Measurements from ENCODE around the gene SHROOM2. TPM values are rescaled to one million over a fixed set of nuclear protein-coding genes. Genes with fewer than 3 reads are reported as not detected.

The SHROOM2 gene
- total RNA-seq, 4 donors from 2014 or later: 7.8 to 13.2 (median 11.2) TPM

DNA sequence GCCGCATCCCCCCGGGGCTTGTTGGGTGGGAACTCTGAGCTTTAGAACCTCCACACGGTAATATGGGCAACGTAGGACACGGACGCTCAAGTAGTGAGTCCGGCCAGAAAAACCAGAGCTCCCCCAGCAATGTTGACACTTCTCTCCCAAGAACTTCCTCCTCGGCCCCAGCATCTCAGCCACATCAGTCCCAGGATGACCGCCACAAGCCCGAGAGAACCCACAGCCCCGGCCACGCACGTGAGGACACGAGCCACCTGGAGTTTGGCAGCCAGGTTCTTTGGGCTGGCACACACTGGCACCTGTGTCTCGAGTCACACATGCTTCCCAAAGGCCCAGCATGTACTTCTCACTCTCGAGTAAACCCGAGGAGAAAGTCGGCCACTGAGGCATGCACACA lies 197.2 kb downstream of the SHROOM2 start:
- whole genome bisulfite sequencing, 2 donors: 85 to 100% methylated on average over 1 to 8 of the region's 18 CpGs

DNA sequence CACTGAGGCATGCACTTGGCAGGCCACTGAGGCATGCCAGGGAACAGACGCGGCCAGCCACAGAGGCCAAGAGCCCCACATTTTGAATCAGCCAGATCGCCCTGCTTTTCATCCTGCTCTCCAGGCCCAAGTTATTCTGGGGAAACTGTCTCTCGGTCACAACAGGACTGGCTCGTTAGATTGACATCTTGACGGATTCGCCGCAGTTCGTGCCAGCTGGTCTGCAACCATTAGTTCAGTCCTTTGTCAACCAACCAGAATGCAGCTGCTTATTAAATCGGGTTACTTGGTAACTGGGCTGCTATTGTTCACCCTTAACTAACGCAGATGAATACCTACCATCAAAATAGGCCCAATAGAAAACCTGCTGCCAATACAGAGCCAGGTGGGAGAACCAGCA lies 197.6 kb downstream of the SHROOM2 start:
- H3K4me3 ChIP-seq: no peak overlapping the region
- H3K27me3 ChIP-seq: no peaks in the 10 kb centered on the region
- WGBS, 2 donors: 89 to 100% methylated on average over 2 to 11 of the region's 11 CpGs
- H3K36me3 ChIP-seq: no peaks in the 10 kb centered on the region
- no peak overlapping the region for H3K27ac ChIP-seq
- intact Hi-C loops (cut with DNase I): no loop called here
- no peaks in the 10 kb centered on the region for H3K9me3 ChIP-seq
- no peaks in the 10 kb centered on the region for H3K4me1 ChIP-seq
- TF ChIP-seq POLR2A (IDR thresholded peaks at IDR 0.05): no peak
- TF ChIP-seq, protein P1, sequence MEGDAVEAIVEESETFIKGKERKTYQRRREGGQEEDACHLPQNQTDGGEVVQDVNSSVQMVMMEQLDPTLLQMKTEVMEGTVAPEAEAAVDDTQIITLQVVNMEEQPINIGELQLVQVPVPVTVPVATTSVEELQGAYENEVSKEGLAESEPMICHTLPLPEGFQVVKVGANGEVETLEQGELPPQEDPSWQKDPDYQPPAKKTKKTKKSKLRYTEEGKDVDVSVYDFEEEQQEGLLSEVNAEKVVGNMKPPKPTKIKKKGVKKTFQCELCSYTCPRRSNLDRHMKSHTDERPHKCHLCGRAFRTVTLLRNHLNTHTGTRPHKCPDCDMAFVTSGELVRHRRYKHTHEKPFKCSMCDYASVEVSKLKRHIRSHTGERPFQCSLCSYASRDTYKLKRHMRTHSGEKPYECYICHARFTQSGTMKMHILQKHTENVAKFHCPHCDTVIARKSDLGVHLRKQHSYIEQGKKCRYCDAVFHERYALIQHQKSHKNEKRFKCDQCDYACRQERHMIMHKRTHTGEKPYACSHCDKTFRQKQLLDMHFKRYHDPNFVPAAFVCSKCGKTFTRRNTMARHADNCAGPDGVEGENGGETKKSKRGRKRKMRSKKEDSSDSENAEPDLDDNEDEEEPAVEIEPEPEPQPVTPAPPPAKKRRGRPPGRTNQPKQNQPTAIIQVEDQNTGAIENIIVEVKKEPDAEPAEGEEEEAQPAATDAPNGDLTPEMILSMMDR (IDR thresholded peaks at IDR 0.05): no peak
- DNase-seq: no peak

More for the DNA sequence above, 197.2 kb downstream of the SHROOM2 start:
- TF ChIP-seq, protein P1 (IDR thresholded peaks at IDR 0.05): no peak
- no peak for TF ChIP-seq POLR2A (IDR thresholded peaks at IDR 0.05)
- DNase-seq: no peak
- intact Hi-C loops (cut with DNase I): no loop called here
- Histone ChIP-seq H3K4me1 (no peaks in the 10 kb centered on the region), H3K4me3 (no peak overlapping the region), H3K27me3 (no peaks in the 10 kb centered on the region), H3K36me3 (no peaks in the 10 kb centered on the region), H3K9me3 (no peaks in the 10 kb centered on the region), H3K27ac (no peak overlapping the region)

DNA sequence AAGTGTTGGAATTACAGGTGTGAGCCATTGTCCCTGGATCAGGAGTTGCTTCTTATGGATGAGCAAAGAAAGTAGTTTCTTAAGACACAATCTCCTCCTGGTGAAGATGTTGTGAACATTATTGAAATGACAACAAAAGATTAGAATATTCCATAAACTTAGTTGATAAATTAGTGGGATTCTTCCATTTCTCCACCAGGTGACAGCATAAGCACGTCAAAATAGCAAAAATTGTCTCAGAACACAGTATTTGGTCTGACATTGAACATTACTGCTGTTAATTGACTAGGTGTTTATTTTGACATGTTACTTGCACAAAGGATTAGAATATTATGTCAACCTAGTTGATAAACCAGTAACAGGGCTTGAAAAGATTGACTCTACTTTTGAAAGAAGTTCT lies 202.5 kb downstream of the SHROOM2 start:
- Histone ChIP-seq H3K4me3 (no peak overlapping the region), H3K27me3 (no peaks in the 10 kb centered on the region), H3K36me3 (no peaks in the 10 kb centered on the region), H3K27ac (no peak overlapping the region), H3K4me1 (no peaks in the 10 kb centered on the region), H3K9me3 (no peaks in the 10 kb centered on the region)
- no peak for DNase-seq
- WGBS, 2 donors: 13 to 24% methylated on average over 1 of the region's 1 CpG
- intact Hi-C loops (cut with DNase I): no loop called here
- no peak for TF ChIP-seq POLR2A (IDR thresholded peaks at IDR 0.05)
- TF ChIP-seq, protein P1 (IDR thresholded peaks at IDR 0.05): peak in 5 of 6 experiments; percentile 14 to 53 (median 31)

DNA sequence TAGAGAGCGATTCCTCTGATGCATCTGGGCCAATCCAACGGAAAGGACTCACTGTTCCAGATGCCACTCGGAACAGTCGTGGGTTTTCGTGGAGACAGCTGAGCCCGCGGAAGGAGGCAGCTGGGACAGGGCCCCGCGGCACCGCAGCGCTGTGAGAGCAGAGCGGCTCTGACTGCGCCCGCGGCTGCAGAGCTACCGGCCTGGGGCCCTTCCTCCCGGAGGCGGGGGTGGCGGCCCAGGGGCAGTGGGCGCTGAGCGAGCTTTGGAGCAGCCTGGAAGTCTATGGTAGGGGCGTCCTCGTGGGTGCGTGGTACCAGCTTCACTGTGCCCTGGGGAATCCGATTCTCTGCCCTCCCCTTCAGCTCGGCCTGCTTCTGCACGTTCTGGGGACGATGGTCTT lies 205.8 kb downstream of the SHROOM2 start:
- Histone ChIP-seq H3K27me3 (no peaks in the 10 kb centered on the region), H3K9me3 (no peaks in the 10 kb centered on the region), H3K4me1 (peaks cover 0 to 4% (median 0%) of the 10 kb centered on the region in 3 donors), H3K4me3 (no peak overlapping the region), H3K36me3 (no peaks in the 10 kb centered on the region), H3K27ac (no peak overlapping the region)
- WGBS, 2 donors: 87% methylated on average over 3 of the region's 28 CpGs; no CpG with 5 or more reads in 1 of the 2 donors
- intact Hi-C loops (cut with DNase I): no loop called here
- DNase-seq: no peak
- TF ChIP-seq, protein P1 (IDR thresholded peaks at IDR 0.05): no peak
- no peak for TF ChIP-seq POLR2A (IDR thresholded peaks at IDR 0.05)

DNA sequence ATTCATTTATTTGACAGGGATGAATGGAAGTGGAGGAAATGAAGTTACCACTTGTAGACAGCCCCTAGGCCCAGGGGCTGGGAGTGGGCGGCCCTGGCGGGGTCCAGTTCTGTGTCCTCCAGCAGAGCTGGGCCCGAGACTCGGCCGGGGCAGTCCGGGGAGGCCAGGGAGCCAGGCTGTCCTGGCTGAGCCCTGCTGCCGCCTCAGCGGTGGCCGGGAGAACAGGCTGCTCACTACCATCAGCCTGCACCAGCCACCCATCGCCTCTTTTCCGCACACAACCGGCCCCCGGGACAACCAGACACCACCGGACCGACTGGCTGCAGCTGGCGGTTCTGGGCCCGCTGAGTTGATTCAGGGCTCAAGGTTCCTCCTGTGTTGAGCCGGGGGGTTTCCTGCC lies 206.5 kb downstream of the SHROOM2 start:
- Histone ChIP-seq H3K4me3 (no peak overlapping the region), H3K9me3 (no peaks in the 10 kb centered on the region), H3K27ac (no peak overlapping the region), H3K4me1 (peaks cover 0 to 4% (median 0%) of the 10 kb centered on the region in 3 donors), H3K36me3 (no peaks in the 10 kb centered on the region), H3K27me3 (no peaks in the 10 kb centered on the region)
- DNase-seq: no peak
- TF ChIP-seq POLR2A (IDR thresholded peaks at IDR 0.05): no peak
- TF ChIP-seq, protein P1 (IDR thresholded peaks at IDR 0.05): no peak
- WGBS, 2 donors: 100% methylated on average over 2 of the region's 18 CpGs; no CpG with 5 or more reads in 1 of the 2 donors
- intact Hi-C loops (cut with DNase I): no loop called here

Data from esophagus squamous epithelium (tissue), 5 donors.